A549 treated with GW870086 at 1 μM for 4 hours (cell line): ENCODE measurements around the gene CPTP. TPM values are rescaled to one million over a fixed set of nuclear protein-coding genes. Genes with fewer than 3 reads are reported as not detected.

Experiments
- total RNA-seq: library from RNA; stranded (reverse); fragments of 200-300 nt; extraction: Qiagen RNA extraction; gene quantifications from 5 replicates; pipeline ENCODE4 v1.2.3, GENCODE V29; 2022; ENCODE audit warnings: low read depth

The CPTP gene
- total RNA-seq = 15.6 to 23.7 TPM (median 21.0 TPM) in 5 replicates

GRCh38 chr1:1324524-1325287 lies at the start of gene CPTP, which contains the start of gene INTS11:
TSS of gene CPTP (plus strand) at chr1:1324802. CDS start at chr1:1326911, 2,109 bp downstream.
TSS of gene INTS11 (minus strand) at chr1:1324660. CDS start at chr1:1324608, 52 bp downstream.

GRCh38 chr1:1307923-1308755 lies 16.5 kb upstream of the CPTP start, which contains the start of the genes ACAP3 and PUSL1:
TSS of gene ACAP3 (minus strand) at chr1:1307930. CDS start at chr1:1307815, 115 bp downstream.
TSS of gene PUSL1 (plus strand) at chr1:1308597. CDS start at chr1:1308644, 47 bp downstream.

GRCh38 chr1:1331068-1331965 lies 6.7 kb downstream of the CPTP start, which contains the start of gene TAS1R3:
TSS of gene TAS1R3 (plus strand) at chr1:1331280. CDS start at chr1:1331346, 66 bp downstream.

GRCh38 chr1:1349256-1350012 lies 24.8 kb downstream of the CPTP start, which contains the start of gene DVL1:
TSS of gene DVL1 (minus strand) at chr1:1349418. CDS start at chr1:1349065, 353 bp downstream.

GRCh38 chr1:1358433-1359271 lies 34.0 kb downstream of the CPTP start, which contains the start of gene MXRA8:
TSS of gene MXRA8 (minus strand) at chr1:1358555. CDS start at chr1:1358504, 51 bp downstream.

GRCh38 chr1:1374929-1375662 lies 50.5 kb downstream of the CPTP start, which contains the start of gene AURKAIP1:
TSS of gene AURKAIP1 (minus strand) at chr1:1375207. CDS start at chr1:1374756, 451 bp downstream.

Other genes starting within 250 kb of the CPTP start
- 9.8 to 14.4 TPM (median 13.9 TPM) in 5 replicates for gene C1orf159, start 208.7 kb upstream of the CPTP start, total RNA-seq
- gene TTLL10, start 150.9 kb upstream of the CPTP start, total RNA-seq = not detected in 5 replicates
- gene TNFRSF18, start 118.2 kb upstream of the CPTP start, total RNA-seq = 0.14 to 0.19 TPM in 2 of 5 replicates, not detected in the others
- gene TNFRSF4, start 110.6 kb upstream of the CPTP start, total RNA-seq = 0.12 to 0.22 TPM in 2 of 5 replicates, not detected in the others
- 108 to 134 TPM (median 126 TPM) in 5 replicates for gene SDF4, start 92.8 kb upstream of the CPTP start, total RNA-seq
- gene B3GALT6, start 92.6 kb upstream of the CPTP start, total RNA-seq = 11.1 to 18.4 TPM (median 17.7 TPM) in 5 replicates
- 0.98 to 1.7 TPM (median 1.6 TPM) in 5 replicates for gene C1QTNF12, start 78.1 kb upstream of the CPTP start, total RNA-seq
- 38.9 to 49.3 TPM (median 46.2 TPM) in 5 replicates for gene UBE2J2, start 50.9 kb upstream of the CPTP start, total RNA-seq
- gene SCNN1D, start 44.4 kb upstream of the CPTP start, total RNA-seq = 0.77 to 2.1 TPM (median 1.1 TPM) in 5 replicates
- 11.4 to 15.4 TPM (median 14.5 TPM) in 5 replicates for gene ACAP3, start 16.9 kb upstream of the CPTP start, total RNA-seq
- 17.2 to 24.7 TPM (median 23.5 TPM) in 5 replicates for gene PUSL1, start 16.2 kb upstream of the CPTP start, total RNA-seq
- 45.2 to 58.3 TPM (median 56.8 TPM) in 5 replicates for gene INTS11, start 142 bp upstream of the CPTP start, total RNA-seq
- gene TAS1R3, start 6.5 kb downstream of the CPTP start, total RNA-seq = 0.08 to 0.19 TPM (median 0.16 TPM) in 5 replicates
- gene DVL1, start 24.6 kb downstream of the CPTP start, total RNA-seq = 51.2 to 74.2 TPM (median 71.4 TPM) in 5 replicates
- gene MXRA8, start 33.8 kb downstream of the CPTP start, total RNA-seq = 0.11 to 0.62 TPM (median 0.56 TPM) in 4 of 5 replicates, not detected in the other
- gene AURKAIP1, start 50.4 kb downstream of the CPTP start, total RNA-seq = 110 to 188 TPM (median 169 TPM) in 5 replicates
- gene CCNL2, start 74.5 kb downstream of the CPTP start, total RNA-seq = 43.5 to 57.6 TPM (median 53.1 TPM) in 5 replicates
- gene MRPL20, start 82.5 kb downstream of the CPTP start, total RNA-seq = 128 to 156 TPM (median 134 TPM) in 5 replicates
- 0.06 TPM in 1 of 5 replicates, not detected in the others for gene ANKRD65, start 96.5 kb downstream of the CPTP start, total RNA-seq
- gene VWA1, start 110.9 kb downstream of the CPTP start, total RNA-seq = 4.4 to 16.3 TPM (median 14.5 TPM) in 5 replicates
- not detected in 5 replicates for gene ATAD3C, start 124.9 kb downstream of the CPTP start, total RNA-seq
- 1.4 to 3.9 TPM (median 2.9 TPM) in 5 replicates for gene ATAD3B, start 147.0 kb downstream of the CPTP start, total RNA-seq
- gene ATAD3A, start 187.4 kb downstream of the CPTP start, total RNA-seq = 28.5 to 39.6 TPM (median 37.7 TPM) in 5 replicates
- 0.39 to 0.81 TPM (median 0.44 TPM) in 4 of 5 replicates, not detected in the other for gene TMEM240, start 215.8 kb downstream of the CPTP start, total RNA-seq